OCI-M1 (cell line): ENCODE data around the gene TRAK1.

Source experiments
- DNase-seq: peaks from one replicate; lab custom pipeline; 2025; lab: John Stamatoyannopoulos, UW

Gene TRAK1

DNA sequence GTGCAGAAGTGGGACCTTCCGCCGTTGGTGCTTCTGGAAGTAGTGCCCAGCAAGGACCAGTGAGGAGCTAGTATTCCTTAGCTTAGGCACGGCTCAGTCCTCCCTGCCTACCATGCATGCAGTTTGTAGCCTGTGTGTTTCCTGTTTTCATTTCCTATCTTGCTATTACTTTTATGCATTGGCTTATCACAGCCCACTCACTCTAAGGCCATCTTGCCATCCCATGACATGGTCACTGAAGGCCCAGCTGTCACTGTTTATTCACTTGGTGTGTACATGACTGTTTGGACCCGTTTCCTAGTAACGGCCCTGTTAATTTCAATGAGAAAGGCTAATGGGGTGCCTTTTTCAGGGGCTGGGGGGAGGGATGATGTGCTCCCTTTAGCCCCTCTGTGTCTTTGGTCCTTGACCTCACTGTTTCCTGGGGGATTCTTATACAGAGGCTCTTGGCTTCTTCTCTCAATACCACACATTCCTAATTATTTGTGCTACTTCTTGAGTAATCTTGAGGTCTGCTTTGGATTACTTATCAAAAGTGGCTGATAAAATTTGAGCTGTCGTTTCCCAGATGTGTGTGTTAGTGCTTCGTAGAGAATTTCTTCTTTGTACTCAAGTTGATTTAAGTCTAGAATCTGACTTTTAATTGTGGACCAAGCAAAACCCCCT lies 24.5 kb upstream of the TRAK1 start:
- DNase-seq: no peak

DNA sequence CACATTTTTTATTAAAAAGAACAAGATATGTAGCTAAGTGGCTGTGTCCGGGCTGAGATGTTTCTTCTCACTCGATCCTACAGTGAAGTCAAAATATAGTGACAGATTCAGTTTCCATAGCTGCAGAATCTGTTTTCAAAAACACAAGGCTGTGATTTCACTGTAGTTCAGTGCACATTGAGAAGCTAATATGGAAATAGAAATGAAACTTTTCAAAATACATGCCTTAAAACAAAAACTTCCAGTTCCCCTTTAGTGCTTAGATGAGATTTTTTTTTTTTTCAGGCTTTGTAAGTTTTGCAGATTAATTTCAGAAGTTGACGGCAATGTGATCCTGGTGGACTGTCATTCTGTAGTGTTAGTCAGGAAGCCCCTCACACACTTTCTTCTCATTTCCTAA lies 23.8 kb upstream of the TRAK1 start:
- DNase-seq: no peak

DNA sequence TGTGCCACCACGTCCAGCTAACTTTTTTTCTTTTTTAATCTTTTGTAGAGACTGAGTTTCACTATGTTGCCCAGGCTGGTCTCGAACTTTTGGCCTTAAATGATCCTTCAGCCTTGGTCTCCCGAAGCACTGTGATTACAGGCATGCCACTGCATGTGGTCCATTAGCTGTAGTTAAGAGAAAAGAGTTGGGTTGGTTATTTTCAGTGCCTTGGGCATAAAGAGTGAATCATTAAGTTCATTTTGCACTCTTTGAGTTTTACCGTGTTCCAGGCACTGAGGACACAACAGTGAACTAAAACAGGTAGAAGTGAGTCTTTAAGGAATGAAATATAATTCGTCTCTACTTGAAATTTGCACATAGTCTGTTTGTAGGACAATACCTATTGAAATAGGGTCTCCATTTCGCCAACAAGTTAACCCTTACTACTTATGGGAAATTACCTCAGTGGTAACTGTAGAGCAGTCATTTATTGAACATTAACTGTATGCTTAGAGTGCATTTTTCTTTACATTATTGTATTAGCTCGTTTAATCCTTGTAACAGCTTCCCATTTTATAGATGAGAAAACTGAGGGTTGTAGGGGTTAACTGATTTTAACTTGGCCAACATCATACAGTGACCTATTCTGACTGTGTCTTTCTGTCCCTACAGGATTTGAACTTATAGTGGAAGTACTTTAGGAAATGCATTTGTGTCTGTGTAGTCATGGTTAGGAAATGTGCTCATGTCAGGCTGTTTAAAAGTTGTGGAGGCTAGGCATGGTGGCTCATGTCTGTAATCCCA lies 22.7 kb upstream of the TRAK1 start:
- DNase-seq: no peak

DNA sequence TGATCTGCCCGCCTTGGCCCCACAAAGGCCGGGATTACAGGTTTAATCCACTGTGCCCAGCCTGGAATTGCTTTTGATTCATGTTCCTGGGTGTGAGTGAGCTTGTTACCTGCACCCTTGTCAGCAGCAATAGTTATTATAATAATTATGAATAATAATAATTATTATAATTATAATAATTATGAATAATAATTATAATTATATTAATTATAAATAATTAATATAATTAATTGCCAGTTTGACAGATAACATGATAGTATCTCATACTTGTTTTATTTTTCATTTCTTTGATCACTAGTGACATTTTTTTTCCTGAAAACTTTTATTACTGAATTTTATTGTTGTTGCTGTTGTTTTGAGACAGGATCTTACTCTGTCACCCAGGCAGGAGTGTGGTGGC lies 21.1 kb upstream of the TRAK1 start:
- DNase-seq: no peak

DNA sequence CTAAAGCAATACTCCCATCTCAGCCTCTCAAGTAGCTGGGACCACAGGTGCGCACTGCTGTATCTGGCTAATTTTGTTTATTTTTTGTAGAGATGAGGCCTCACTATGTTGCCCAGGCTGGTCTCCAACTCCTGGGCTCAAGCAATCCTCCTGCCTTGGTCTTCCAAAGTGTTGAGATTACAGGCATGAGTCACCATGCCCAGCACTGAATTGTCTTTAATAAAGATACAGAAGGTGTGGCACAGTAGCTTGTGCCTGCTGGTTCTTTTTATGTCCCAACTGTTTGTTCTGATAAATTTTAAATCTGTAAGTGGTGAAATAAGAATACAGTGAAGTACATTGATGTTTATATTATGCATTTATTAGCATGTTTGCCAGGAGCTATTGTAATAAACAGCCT lies 20.6 kb upstream of the TRAK1 start:
- no peak for DNase-seq

DNA sequence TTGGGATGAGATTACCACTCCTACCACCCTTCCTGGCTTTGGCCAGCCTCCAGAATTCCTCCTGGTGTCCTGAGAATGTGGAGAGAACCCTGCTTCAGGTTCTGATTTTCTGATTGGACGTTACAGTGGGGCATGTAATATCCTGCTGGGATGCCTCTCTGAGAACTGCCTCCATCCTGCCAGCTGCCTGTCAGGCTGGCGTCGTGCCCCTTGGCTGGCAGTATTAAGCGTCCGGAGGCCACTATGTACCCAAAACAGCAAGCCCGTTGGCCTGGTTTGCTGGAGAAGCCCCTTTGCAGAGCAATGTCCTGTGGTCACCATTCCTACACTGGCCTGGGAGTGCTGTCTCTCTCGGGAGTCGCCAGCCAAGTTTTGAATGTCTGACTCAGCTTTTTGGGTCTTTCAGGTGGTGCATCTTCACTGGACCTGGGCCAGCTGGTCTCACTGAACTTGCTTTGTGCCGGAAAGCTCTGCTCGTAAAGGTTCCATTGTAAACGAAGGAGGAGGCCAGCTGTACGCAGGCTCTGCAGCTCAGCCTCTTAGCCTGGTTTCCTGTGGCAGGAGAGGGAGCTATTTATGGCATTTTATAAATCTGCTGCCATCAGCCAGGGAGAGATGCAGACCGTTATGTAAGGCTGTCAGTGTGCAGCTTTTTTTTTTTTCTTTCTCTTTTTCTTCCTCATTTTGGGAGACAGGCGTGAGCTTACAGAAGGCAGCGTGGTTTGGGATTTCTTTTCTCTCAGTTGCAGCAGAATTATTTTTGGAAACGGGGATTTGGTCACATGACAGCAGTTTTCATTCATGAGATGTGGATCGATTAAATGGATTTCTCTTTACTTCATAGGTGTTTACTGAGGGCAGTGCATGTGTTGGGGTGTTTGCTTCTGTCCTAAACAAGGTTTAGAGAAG lies 19.0 kb upstream of the TRAK1 start:
- peak; percentile 56 for DNase-seq

DNA sequence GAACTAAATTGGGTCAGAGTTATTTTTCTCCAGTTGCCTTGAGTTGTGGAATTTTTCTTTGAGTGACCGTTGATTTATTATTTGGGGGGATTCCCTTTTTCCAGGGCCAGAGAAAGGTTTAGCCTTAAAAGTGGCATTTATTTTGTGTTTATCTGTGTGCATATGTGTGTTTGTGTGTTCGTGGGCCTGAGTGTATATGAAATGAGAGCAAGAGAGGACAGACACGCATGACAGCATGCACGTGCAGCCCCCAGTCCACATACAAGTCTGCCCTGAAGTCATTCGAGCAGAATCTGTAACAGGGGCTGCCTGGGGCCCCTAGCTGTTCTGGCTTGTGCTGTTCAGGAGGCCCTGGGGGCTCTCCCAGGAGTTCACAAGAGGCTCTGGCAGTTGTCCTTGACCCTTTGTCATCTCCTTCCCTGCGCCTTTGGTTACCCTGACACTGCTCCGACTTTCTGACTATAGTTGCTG lies 18.3 kb upstream of the TRAK1 start:
- no peak for DNase-seq

DNA sequence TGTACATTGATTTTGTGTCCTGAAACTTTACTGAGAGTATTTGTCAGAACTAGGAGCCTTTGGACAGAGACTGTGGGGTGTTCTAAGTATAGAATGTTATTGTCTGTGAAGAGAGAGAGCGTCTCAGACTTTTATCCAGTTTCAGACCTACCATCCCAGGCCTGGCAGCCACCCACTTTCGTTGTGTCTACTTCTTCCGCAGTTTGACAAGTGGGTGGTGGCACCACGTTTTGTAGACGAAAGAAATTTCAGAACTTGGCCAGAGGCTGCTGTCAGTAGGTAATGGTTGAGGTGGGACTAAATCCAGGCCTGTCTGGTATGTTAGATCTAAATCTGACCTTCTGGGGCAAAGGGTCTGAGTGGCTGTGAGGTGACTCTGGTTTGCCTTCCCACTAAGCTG lies 13.4 kb upstream of the TRAK1 start:
- no peak for DNase-seq

DNA sequence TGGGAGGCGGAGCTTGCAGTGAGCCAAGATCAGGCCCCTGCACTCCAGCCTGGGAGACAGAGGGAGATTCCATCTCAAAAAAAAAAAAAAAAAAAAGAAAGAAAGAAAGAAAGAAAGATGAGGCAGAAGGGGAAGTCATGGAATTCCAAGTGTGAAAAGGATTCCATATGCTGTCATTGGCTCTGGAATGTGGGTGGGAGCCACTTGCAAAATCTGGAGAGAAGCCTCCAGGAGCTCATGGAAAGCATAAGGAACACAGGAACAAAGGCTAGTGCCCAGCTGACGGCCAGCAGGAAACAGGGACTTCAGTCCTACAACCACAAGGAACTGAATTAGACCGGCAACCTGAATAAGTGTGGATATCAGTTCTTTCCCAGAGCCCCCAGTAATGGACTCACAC lies 12.5 kb upstream of the TRAK1 start:
- no peak for DNase-seq

DNA sequence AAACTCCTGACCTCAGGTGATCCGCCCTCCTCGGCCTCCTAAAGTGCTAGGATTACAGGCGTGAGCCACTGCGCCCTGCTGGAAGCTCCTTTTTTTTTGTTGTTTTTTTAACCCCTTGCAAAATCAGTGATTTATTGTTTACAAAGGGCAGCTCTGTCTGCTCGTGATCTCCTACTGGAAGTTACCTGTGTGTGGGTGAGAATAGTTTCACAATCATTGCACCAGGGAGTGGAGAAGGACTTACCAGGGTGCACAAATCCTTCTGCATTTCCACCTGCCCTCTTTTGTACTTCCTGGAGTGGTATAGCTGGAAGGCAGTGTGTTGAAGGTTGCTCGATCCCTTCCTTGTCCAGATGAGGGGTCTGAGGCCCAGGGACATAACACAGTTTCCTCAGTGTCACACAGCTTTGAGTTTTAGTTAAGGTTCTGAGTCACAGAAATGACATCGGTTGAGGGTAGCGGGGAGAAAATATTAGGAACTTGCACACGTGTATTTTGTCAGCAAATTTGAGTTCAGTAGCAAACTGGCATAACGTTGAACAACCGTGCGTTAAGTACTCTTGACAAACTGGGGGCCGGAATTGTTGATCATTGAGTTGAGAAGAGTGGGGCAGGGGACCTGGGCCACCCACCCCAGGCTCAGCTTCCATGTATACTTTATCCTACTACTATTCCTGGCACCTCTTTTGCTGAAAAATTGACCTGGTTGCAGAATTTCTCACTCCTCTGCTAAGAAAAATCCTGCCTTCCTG lies 11.3 kb upstream of the TRAK1 start:
- no peak for DNase-seq

DNA sequence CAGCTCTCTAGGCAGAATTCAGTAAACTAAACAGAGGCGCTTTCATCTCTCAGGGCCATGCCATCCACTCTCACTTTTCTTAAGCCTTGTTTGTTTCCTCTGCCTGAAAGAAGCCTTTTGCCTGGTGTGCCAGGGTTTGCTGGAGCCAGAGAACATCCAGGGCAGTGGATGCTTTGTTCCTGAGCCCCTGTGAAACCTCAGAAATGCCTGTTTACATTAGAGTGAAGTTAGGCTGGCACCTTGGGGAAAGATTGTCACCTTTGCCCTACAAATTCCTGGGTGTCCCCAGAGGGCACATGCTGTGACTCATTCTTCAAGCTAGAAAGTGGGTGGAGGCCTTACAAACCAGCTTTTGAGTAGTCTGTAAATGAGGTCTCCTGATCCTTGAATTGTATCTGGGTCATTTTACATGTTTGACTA lies 10.7 kb upstream of the TRAK1 start:
- DNase-seq: no peak

DNA sequence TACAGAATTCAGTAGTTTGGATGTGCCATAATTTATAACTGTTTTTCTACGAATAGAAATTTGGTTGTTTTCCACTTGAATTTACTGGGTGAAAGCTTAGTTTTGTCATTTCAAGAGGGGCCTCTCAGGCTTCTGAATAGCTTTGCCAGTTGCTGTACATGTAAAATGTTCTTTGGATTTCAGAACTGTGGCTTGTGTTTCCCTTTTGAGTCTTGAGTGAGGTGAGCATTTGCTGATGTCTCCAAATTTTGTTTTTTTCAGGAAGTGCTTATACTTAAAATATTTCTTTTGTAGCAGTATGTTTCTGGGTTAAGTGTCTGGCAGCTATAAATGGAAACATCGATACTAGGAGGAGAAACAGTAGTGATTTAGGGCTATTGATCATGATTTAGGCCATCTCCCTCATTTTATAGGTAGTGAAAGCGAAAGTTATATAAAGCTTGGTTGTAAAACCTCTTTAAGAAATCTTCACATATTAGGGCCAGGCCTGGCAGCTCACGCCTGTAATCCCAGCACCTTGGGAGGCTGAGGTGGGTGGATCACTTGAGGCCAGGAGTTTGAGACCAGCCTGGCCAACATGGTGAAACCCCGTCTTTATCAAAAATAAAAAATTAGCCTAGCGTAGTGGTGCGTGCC lies 9.2 kb upstream of the TRAK1 start:
- DNase-seq: no peak

DNA sequence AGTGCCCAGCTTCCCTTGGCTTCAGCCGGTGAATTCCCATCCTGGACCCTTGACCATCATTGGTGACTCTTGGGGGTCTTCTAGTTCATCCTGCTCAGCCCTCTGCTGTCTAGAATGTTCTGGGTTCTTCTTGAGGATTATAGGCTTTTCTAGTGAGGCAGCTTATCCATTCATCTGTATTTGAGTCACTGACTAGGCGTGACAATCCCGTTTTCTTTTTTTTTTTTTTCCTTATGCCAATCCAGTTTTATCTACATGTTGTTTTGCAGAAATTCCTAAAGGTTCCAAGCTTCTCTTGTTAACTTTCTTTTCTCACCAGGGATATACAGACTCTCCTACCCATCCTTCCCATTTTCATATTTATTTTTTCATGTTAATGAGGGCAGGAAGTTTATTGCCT lies 6.6 kb upstream of the TRAK1 start:
- no peak for DNase-seq

DNA sequence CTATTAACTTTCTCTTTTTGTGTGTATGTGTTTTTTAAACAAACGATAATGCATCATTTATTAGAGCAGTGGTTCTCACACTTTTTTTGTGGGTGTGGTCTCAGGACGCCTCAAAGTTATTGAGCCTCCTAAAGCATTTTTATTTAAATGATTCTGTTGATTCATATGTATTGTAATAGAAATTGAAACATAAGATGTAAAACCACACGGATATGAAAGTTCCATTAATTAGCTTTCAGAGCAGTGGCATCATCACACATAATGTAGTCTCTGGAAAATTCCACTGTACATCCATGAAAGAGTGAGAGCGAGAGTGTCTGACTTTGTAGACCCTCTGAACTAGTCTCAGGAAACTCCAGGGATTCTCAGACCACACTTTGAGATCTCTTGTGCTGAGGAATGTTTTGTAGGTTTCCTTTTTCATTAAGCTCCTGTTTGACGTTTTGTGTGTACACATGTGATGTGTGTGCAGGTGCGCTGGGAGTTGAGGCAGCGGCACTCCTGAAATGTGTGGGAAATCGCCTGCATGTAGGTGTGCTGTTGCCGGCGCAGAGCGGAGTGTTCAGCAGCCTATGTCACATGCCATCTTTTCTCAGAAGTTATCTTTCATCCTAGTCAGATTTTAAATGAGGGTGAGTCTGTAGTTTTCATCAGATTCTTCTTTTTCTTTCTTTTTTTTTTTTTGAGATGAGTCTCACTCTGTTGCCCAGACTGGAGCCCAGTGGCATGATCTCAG lies 5.3 kb upstream of the TRAK1 start:
- no peak for DNase-seq

DNA sequence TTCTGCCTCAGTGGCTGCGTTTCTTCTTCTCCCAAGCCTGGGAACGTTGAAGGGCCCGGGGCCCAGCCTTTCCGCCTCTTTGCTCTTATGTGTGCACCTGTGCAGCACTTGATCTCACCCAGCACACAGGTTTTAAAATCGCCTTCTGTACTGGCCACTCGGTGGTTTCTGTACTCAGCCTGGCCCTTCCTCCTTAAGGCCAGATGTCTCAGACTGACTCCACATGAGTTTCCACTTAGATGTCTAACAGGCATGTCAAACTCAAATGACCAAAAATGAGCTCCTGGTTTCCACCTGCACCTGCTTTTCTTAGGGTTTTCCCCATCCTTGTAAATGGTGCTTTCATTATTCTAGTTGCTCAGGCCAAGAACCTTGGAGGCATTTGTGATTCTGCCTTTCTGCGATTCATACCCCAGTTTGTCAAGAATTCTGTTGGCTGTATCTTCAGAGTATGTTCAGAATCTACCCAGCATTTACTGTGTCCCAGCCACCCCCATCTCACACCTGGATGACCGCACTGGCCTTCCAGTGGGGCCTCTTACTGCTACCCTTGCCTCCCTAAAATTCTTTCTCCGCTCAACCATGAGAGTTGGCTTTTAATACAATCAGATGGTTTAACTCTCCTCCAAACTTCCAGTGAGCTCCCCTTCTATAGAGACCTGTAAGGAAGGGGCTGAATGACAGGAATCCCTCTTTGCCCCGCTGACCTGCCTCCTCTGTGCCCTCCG lies 2.2 kb upstream of the TRAK1 start:
- no peak for DNase-seq

DNA sequence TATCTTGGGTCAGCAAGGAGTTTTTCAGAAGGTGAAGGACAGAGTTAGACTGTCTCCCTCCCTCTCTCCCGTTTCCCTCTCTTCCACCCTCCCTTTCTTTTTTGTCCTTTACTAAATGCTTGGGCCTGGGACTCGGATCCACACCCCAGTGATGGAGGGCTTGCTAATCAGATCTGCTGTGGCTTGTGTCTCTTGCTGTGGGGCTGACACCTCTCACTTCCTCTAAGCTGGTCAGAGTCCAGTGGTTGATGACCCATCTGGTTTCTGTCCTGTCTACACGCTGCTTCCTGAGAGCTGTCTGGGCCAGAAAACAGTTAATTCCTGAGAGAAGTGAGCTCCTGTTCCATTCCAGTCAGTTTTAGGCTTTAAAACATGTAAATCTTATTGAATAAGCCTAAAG lies 849 bp downstream of the TRAK1 start:
- DNase-seq: peak; percentile 21

DNA sequence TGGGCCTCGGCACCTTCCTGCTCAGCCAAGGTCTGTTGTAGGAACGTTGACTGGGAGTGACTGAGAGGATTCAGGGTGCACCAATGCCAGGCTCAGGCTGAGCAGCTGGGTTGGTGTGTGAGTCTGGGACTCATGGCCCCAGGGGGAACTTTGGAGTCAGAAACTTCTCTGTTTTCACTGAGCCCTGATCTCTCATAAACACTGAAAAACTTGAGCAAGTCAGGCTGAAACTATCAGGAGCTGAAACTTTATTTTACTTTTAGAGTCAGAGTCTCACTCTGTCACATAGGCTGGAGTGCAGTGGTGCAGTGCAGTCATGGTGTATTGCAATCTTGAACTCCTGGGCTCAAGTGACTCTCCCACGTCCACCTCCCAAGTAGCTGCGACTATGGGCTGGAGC lies 3.0 kb downstream of the TRAK1 start:
- DNase-seq: no peak

DNA sequence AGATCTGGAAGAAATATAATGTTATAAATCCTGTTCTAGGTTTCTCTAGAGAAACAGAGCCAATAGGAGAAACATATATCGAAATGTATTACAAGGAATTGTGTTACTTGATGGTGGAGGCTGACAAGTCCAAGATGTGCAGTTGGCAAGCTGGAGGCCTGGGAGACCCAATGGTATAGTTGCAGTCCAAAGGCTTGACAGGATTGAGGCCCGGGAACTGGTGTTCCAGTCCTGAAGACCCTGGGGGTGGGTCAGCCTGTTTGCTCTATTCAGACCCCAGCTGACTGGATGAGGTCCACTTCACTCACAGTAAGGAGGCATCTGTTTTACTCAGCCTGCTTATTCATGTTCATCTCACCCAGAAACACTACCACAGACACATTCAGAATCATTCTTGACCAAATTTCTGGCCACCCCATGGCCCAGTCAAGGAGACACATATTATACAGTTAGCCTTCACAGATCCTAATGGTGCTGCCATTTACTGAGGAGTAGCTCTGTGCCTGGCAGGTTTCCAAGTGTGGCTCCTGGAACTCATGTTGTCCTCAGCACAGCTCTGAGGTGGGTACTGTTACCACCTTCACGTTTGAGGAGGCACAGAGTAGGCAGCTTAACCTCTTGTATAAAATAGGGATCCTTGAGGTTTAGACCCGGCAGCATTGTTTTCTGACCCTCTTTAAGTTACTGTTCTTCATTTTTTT lies 3.7 kb downstream of the TRAK1 start:
- no peak for DNase-seq

DNA sequence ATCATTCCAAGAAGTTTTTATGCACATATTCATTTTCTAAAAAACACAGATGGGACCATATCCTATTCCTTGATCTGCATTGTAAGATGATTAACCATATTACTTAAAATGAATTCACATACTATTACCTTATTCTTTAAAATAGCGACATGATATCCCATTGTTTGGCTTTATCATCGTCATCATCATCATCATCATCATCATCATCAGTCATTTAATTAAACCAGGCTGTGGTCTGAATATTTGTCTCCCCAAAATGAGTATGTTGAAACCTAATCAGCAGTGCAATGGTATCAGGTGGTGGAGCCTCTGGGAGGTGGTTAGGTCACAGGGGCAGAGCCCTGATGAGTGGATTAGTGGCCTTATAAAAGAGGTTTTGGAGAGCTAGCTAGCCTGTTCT lies 4.4 kb downstream of the TRAK1 start:
- no peak for DNase-seq
